Trophoblast cell (in vitro differentiated cells and primary cell): ENCODE results near the gene FGF9.
A peak's percentile ranks its signal among the peaks of the same experiment; 100 is the strongest.

Experiments
- DNase-seq, 2 donors: peaks; one replicate each; pipeline ENCODE4 v3.0.0-alpha.2; 2016
- H2AFZ ChIP-seq: 2 replicates; pipeline ENCODE4 v1.6.1; 2013; ENCODE audit warnings: low read length, moderate library complexity, mild to moderate bottlenecking; ENCODE audit not compliant: insufficient read depth, poor library complexity
- H2AK5ac ChIP-seq: 2 replicates; pipeline ENCODE4 v1.6.1; 2013; ENCODE audit warnings: mild to moderate bottlenecking, low read length
- H2BK120ac ChIP-seq: 2 replicates; pipeline ENCODE4 v1.6.1; 2013; ENCODE audit warnings: low read length, mild to moderate bottlenecking, moderate library complexity; ENCODE audit not compliant: insufficient read depth, poor library complexity
- H2BK12ac ChIP-seq: 2 replicates; pipeline ENCODE4 v1.6.1; 2013; ENCODE audit warnings: mild to moderate bottlenecking, low read length, moderate library complexity
- H2BK5ac ChIP-seq: 2 replicates; pipeline ENCODE4 v1.6.1; 2013; ENCODE audit warnings: low read length, low read depth, moderate library complexity, mild to moderate bottlenecking; ENCODE audit not compliant: poor library complexity
- H3K14ac ChIP-seq: 2 replicates; pipeline ENCODE4 v1.6.1; 2013; ENCODE audit warnings: mild to moderate bottlenecking, low read length
- H3K18ac ChIP-seq: 2 replicates; pipeline ENCODE4 v1.6.1; 2013; ENCODE audit warnings: mild to moderate bottlenecking, low read length
- H3K23ac ChIP-seq: 2 replicates; pipeline ENCODE4 v1.6.1; 2013; ENCODE audit warnings: low read length
- H3K27ac ChIP-seq: 2 replicates; pipeline ENCODE4 v1.5.1; 2013; ENCODE audit warnings: low read depth, mild to moderate bottlenecking, inconsistent platforms, low read length, moderate library complexity
- H3K27me3 ChIP-seq: 2 replicates; pipeline ENCODE4 v1.6.1; 2013; ENCODE audit warnings: inconsistent platforms, mild to moderate bottlenecking, low read length, moderate library complexity; ENCODE audit not compliant: insufficient read depth
- H3K36me3 ChIP-seq, 2 experiments: 1 replicate in 1 of 2; 2 replicates in 1 of 2; pipeline ENCODE4 v1.6.1; 2013; ENCODE audit warnings: low read length in 2 of 2, mild to moderate bottlenecking in 2 of 2, moderate library complexity in 1 of 2; ENCODE audit not compliant: insufficient read depth in 2 of 2, control insufficient read depth in 1 of 2
- H3K4ac ChIP-seq: 2 replicates; pipeline ENCODE4 v1.6.1; 2013; ENCODE audit warnings: low read depth, mild to moderate bottlenecking, low read length, moderate library complexity
- H3K4me1 ChIP-seq, 2 experiments: 1 replicate in 1 of 2; 2 replicates in 1 of 2; pipeline ENCODE4 v1.6.1; 2013; ENCODE audit warnings: low read length in 2 of 2, mild to moderate bottlenecking in 2 of 2, moderate library complexity in 1 of 2; ENCODE audit not compliant: insufficient read depth in 2 of 2, control insufficient read depth in 1 of 2
- H3K4me2 ChIP-seq: 2 replicates; pipeline ENCODE4 v1.6.1; 2013; ENCODE audit warnings: inconsistent platforms, mild to moderate bottlenecking, low read length, moderate library complexity
- H3K4me3 ChIP-seq: 2 replicates; pipeline ENCODE4 v1.5.1; 2013; ENCODE audit warnings: mild to moderate bottlenecking, low read depth, low read length, inconsistent platforms
- H3K79me1 ChIP-seq: one replicate; pipeline ENCODE4 v1.6.1; 2013; ENCODE audit warnings: low read length
- H3K79me2 ChIP-seq: 2 replicates; pipeline ENCODE4 v1.6.1; 2013; ENCODE audit warnings: low read length, mild to moderate bottlenecking; ENCODE audit not compliant: control insufficient read depth, insufficient read depth, poor library complexity
- H3K9ac ChIP-seq: 2 replicates; pipeline ENCODE4 v1.6.1; 2013; ENCODE audit warnings: mild to moderate bottlenecking, low read length
- H3K9me3 ChIP-seq: 2 replicates; pipeline ENCODE4 v1.6.1; 2013; ENCODE audit warnings: low read depth, mild to moderate bottlenecking, control low read depth, inconsistent platforms, low read length; ENCODE audit not compliant: insufficient read depth
- H4K12ac ChIP-seq: 2 replicates; pipeline ENCODE4 v1.6.1; 2013; ENCODE audit warnings: low read depth, mild to moderate bottlenecking, low read length, moderate library complexity
- H4K8ac ChIP-seq: 2 replicates; pipeline ENCODE4 v1.6.1; 2013; ENCODE audit warnings: low read depth, mild to moderate bottlenecking, low read length, moderate library complexity
- H4K91ac ChIP-seq: one replicate; pipeline ENCODE4 v1.6.1; 2013; ENCODE audit warnings: low read depth, mild to moderate bottlenecking, low read length, moderate library complexity
- WGBS: extraction: QIAGEN DNeasy Blood & Tissue Kit; methylation state at CpG from one replicate; pipeline ENCODE4 v1.1.7; 2013; ENCODE audit warnings: missing lambda C conversion rate; ENCODE audit not compliant: insufficient read length, insufficient coverage; ENCODE audit errors: extremely low coverage; 5-methylcytosine and 5-hydroxymethylcytosine counted together

The FGF9 gene

DNA sequence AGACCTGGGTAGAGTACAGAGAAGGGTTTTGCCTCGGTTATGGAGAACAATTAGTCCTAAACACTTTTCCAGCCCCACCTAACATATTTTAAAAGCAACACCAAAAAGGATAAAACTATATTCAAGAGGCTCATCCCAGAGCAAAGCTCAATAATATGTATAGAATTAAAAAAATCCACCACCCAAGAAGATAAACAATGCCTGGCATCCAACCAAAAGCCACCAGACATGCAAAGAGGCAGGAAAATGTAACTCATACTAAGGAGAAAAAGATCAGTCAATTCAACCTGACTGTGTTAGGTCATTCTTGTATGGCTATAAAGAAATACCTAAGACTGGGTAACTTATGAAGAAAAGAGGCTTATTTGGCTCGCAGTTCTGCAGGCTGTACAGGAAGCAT, 39.3 kb downstream of the FGF9 start:
- H3K23ac ChIP-seq: no peak overlapping the region

DNA sequence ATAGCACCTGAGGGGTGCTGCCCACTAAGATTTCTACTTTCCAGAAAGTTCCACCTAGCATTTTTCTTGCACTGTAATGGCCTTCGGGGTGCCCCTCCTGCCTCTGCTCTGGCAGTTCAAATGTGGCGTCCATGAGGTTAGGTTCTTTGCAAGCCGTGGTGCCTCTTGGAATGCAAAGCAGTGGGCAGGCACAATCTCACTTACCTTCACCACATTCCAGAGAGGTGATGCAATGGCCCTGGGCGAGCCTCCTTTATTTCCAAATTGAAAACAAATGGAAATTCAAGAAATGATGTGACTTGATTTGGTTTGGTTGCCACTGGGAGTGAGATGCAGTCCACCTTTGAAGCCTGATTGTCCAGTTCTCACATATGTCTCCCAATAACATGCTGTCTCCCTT, 46.9 kb downstream of the FGF9 start:
- H3K4me2 ChIP-seq: no peak overlapping the region
- no peaks in the 10 kb centered on the region for H3K79me2 ChIP-seq
- peaks cover 0 to 6% of the 10 kb centered on the region in 2 experiments for H3K4me1 ChIP-seq
- H3K14ac ChIP-seq: no peak overlapping the region
- H4K12ac ChIP-seq: no peak overlapping the region
- H2AK5ac ChIP-seq: no peak overlapping the region
- H3K9me3 ChIP-seq: no peaks in the 10 kb centered on the region
- no peak overlapping the region for H2BK120ac ChIP-seq
- H3K4me3 ChIP-seq: no peak overlapping the region
- H4K91ac ChIP-seq: no peak overlapping the region
- no peaks in the 10 kb centered on the region for H3K36me3 ChIP-seq
- WGBS: no CpG with 5 or more reads among the region's 4 CpGs
- H2AFZ ChIP-seq: no peak overlapping the region
- H3K27ac ChIP-seq: no peak overlapping the region
- no peak overlapping the region for H3K23ac ChIP-seq
- no peak overlapping the region for H4K8ac ChIP-seq
- no peaks in the 10 kb centered on the region for H3K27me3 ChIP-seq
- peak in 1 of 2 donors; percentile 20 for DNase-seq
- H3K18ac ChIP-seq: no peak overlapping the region
- no peak overlapping the region for H3K4ac ChIP-seq
- no peaks in the 10 kb centered on the region for H3K79me1 ChIP-seq
- H2BK5ac ChIP-seq: no peak overlapping the region
- no peak overlapping the region for H3K9ac ChIP-seq
- no peak overlapping the region for H2BK12ac ChIP-seq

More for the DNA sequence above, 39.3 kb downstream of the FGF9 start:
- no peak for DNase-seq
- Histone ChIP-seq H4K91ac (no peak overlapping the region), H3K9ac (no peak overlapping the region), H3K4ac (no peak overlapping the region), H3K4me2 (no peak overlapping the region), H4K12ac (no peak overlapping the region), H3K4me3 (no peak overlapping the region), H3K9me3 (peaks cover 2% of the 10 kb centered on the region), H3K27ac (no peak overlapping the region), H3K18ac (no peak overlapping the region), H3K79me1 (no peaks in the 10 kb centered on the region), H2BK12ac (no peak overlapping the region), H3K27me3 (no peaks in the 10 kb centered on the region), H2AK5ac (no peak overlapping the region), H3K36me3 (no peaks in the 10 kb centered on the region), H3K14ac (no peak overlapping the region), H2AFZ (no peak overlapping the region), H3K4me1 (peaks cover 0 to 8% of the 10 kb centered on the region in 2 experiments), H2BK120ac (no peak overlapping the region), H3K79me2 (no peaks in the 10 kb centered on the region), H4K8ac (no peak overlapping the region), H2BK5ac (no peak overlapping the region)
- no CpG with 5 or more reads among the region's 2 CpGs for WGBS

DNA sequence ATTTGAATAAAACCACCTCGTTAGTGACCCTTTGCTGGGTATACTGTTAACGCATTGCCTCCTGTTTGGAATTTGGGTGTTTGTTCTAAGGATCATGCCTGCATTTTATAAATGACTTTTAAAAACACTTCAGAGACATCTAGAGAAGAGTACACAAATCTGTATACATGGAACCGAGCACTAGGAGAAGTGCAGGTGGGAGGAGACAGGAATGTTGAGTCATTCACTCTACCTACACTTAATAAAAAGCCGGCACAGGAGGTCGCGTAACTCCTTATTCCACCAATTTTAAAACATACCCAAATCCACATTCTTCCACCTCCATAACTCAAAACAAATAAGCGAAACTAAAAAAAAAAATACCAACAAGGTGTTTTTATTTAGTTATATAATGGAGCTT, 48.6 kb downstream of the FGF9 start:
- DNase-seq: no peak
- no peak overlapping the region for H3K4ac ChIP-seq
- no peaks in the 10 kb centered on the region for H3K27me3 ChIP-seq

DNA sequence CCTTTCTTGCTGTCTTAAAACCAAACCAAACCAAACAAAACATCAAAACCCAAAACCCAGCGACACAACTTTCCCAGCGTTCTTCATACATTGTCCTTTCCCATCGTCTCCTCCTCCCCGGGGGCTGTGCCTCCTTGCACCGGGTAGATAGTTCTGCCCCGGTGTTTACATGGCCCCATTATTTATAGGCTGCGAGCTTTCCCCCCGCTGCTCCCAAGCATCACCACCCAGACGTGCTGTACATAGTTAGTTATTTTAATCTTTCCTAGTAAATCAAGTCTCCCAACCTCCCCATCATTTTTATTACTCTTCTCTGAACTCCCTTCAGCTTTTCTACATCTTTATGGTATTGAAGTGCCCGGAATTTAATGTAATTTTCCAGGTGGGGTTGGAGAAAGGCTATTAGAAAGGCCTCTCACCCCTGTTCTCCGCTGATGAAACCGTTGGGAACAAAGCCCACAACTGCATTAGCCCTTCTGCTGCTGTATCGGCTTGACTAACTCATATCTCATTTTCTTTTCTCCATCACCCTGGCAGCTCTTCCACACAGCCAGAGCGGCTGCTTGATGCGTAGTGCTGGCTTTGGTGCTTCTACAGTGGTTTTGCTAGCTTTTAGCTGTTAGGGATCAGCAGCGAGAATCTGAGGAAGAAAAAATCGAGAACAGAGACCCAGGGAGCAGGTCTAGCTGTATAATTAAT, 53.1 kb downstream of the FGF9 start:
- no peak overlapping the region for H2BK5ac ChIP-seq
- no peaks in the 10 kb centered on the region for H3K27me3 ChIP-seq
- no peaks in the 10 kb centered on the region for H3K79me2 ChIP-seq
- H3K18ac ChIP-seq: no peak overlapping the region
- no peaks in the 10 kb centered on the region for H3K4me1 ChIP-seq
- no peak overlapping the region for H2AK5ac ChIP-seq
- H3K4ac ChIP-seq: no peak overlapping the region
- 100% methylated on average over 3 of the region's 17 CpGs for WGBS
- no peak overlapping the region for H3K23ac ChIP-seq
- no peak overlapping the region for H4K8ac ChIP-seq
- H2BK120ac ChIP-seq: no peak overlapping the region
- H3K27ac ChIP-seq: no peak overlapping the region
- peaks cover 3% of the 10 kb centered on the region for H3K9me3 ChIP-seq
- H3K9ac ChIP-seq: no peak overlapping the region
- H4K91ac ChIP-seq: no peak overlapping the region
- no peak overlapping the region for H3K14ac ChIP-seq
- no peak overlapping the region for H2AFZ ChIP-seq
- no peak overlapping the region for H4K12ac ChIP-seq
- no peaks in the 10 kb centered on the region for H3K79me1 ChIP-seq
- no peak overlapping the region for H3K4me3 ChIP-seq
- H3K4me2 ChIP-seq: no peak overlapping the region
- no peaks in the 10 kb centered on the region for H3K36me3 ChIP-seq
- no peak overlapping the region for H2BK12ac ChIP-seq
- DNase-seq: no peak

More for the DNA sequence above, 48.6 kb downstream of the FGF9 start:
- H3K14ac ChIP-seq: no peak overlapping the region
- no peak overlapping the region for H4K12ac ChIP-seq
- peaks cover 0 to 6% of the 10 kb centered on the region in 2 experiments for H3K4me1 ChIP-seq
- no peak overlapping the region for H4K8ac ChIP-seq
- no CpG with 5 or more reads among the region's 7 CpGs for WGBS
- H2AFZ ChIP-seq: no peak overlapping the region
- no peak overlapping the region for H2AK5ac ChIP-seq
- H3K9ac ChIP-seq: no peak overlapping the region
- no peak overlapping the region for H4K91ac ChIP-seq
- H3K23ac ChIP-seq: no peak overlapping the region
- no peak overlapping the region for H3K18ac ChIP-seq
- H3K79me1 ChIP-seq: no peaks in the 10 kb centered on the region
- no peaks in the 10 kb centered on the region for H3K79me2 ChIP-seq
- H3K4me2 ChIP-seq: no peak overlapping the region
- no peak overlapping the region for H3K4me3 ChIP-seq
- H3K9me3 ChIP-seq: no peaks in the 10 kb centered on the region
- H2BK12ac ChIP-seq: no peak overlapping the region
- no peaks in the 10 kb centered on the region for H3K36me3 ChIP-seq
- no peak overlapping the region for H3K27ac ChIP-seq
- H2BK120ac ChIP-seq: no peak overlapping the region
- H2BK5ac ChIP-seq: no peak overlapping the region
